HG03378 (cell line): Measurements from ENCODE around the gene RNMT.
A peak's percentile ranks its signal among the peaks of the same experiment; 100 is the strongest.
"Not testable (repeated sequence)": the region's sequence is repeated elsewhere in the genome, so short reads cannot be mapped to it uniquely, and the experiment has no call there.

ENCODE experiments used
- ATAC-seq: cut with Tn5 transposase; IDR thresholded peaks from one replicate; pipeline ENCODE4 v1.9.1; 2021; ENCODE audit warnings: mild to moderate bottlenecking, moderate library complexity; ENCODE audit not compliant: unreplicated experiment

The RNMT gene

DNA sequence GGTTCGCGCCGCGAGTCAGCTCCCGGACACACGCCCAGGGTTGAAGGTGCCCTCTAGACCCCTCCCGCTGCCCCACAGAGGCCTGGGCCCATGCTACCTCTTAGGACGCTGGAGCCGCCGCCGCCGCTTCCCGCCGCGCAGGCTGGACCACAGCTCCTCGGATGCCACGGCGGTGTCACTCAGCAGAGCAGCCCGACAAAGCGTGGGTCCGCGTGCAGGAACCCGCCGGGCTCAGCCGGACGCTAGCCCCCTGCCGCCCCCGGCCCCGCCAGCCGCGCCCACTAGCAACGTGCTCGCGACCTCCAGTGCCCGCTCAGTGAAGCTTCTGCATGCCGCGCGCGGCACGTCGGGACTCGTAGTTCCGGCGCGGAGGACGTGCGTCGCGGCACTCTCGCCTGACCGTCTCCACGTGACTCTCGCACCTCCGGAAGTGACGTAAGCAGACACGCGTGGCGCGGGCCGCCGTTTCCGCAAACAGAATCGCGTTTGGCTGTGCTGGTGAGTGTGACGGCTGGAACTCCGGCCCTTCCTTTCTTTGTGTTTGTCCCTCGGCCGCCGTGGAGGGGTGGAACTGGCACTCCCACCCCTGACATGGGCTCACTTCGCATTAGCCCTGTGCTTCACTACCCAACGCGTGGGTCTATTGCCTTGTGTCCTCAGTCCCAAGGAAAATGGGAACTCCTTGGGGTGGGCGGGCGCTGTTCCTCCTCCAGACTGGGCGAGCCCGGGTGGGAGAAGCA is at the start of gene RNMT, which contains the start of gene FAM210A:
Gene RNMT, plus strand, starts transcription at position 442 of the 740 bp plus-strand sequence. CDS start 4,845 bp downstream, outside the sequence.
Gene FAM210A, minus strand, starts transcription at position 327 of the 740 bp plus-strand sequence. CDS start 44,481 bp downstream, outside the sequence.
- ATAC-seq, result peak; percentile 85

DNA sequence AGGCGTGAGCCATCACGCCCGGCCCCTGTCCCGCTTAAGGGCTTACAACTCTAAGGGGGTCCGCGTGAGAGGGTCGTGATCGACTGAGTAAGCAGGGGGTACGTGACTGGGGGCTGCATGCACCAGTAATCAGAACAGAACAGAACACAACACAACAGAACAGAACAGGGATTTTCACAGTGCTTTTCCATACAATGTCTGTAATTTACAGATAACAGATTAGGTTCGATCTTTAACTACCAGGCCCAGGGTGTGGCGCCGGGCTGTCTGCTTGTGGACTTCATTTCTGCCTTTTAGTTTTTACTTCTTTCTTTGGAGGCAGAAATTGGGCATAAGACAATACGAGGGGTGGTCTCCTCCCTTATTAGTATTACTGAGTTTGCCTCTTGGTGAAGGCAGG is 49.1 kb upstream of the RNMT start:
- ATAC-seq, result not testable (repeated sequence)

DNA sequence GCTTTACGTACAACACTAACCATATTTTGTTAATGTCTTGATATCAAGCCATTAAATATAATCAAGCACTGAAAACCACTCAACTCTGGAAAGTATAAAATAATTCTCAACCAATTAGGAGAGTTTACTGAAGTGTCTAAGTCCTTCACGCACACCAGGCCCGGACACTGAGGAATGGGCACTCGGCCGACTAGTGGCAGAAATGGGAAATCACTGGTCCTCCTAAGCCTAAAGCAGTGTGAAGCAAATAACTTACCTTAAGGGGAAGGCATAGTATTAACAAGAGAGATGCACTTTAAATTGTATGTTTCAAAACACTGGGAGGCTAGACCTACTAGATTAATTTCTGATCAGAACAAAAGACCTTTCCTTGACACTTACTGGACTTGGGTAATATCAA is 45.9 kb upstream of the RNMT start:
- no peak for ATAC-seq

DNA sequence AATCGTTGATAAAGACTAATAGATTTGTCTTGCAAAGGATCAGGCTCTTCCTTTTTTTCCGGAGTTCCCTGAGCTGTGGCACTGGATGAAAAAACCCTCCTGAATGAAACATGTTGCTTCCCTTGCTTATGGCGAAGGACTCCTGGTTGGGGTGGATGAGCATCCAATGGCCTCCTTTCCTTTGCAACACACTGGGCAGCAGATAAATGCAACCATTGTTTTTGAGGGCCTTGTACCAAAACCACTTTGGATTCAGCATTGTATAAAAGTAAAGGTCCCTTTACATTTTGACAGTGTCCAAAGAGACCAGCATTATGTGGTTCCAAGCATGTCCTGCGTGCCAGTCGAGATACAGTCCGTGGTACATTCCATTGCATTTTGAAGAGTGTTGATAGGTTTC is 44.8 kb upstream of the RNMT start:
- no peak for ATAC-seq

DNA sequence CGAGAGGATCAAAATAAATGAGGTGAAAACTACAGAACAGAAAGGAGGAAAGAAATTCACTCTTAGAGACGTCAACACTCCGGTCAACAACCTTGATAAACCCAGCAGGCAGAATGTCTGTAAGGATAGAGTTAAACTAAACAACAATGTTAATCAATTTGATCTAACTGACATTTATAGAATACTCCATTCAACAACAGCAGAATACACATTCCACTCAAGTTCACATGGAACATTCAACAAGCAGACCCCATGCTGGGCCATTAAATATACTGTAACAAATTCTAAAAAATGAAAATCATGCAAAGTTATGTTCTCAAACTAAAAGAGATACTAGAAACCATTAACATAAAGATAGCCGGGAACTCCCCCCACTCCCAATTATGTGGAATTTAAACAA is 41.9 kb upstream of the RNMT start:
- no peak for ATAC-seq

DNA sequence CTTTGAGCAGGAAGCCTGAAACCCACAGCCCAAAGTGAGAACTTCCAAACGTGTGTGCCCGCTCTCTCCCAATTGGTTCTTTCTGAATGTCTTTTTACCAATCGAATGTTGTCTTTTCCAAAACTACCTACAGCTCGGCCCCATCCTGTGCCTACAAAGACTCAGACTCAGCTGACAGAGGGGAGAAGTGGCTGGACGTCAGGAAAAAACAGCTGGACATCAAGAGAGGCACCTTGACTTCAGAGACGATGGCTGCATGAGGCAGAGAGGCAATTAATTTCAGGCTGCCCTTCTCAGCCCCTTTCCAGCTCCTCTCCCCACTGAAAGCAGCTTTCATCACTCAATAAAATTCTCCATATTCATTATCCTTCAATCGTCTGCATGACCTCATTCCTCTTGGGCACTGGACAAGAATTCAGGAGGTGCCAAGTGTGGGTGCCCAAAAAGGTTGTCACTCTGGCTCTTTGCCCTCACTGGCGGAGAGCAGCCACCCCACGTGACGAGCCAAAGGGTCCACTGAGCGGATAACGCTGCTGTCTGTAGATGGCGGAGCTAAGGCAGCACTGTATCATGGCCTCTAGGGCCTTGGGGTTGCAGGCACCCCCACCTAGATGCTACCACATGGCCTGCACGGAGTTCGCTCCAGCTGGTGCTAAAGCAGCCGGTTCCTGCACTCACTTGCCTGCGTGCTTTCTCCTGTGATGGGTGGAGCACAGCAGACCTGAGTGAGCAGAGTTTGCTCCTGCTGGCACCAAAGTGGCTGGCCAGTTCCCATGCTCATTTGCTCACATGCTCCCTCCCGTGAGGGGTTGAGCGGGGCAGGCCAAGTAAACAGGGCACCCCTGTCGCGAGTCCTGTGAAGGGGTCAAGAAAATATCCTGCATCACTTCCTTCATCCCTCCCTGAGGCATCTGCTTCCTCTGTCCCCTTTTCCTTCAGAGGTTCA is 38.0 kb upstream of the RNMT start:
- no peak for ATAC-seq

DNA sequence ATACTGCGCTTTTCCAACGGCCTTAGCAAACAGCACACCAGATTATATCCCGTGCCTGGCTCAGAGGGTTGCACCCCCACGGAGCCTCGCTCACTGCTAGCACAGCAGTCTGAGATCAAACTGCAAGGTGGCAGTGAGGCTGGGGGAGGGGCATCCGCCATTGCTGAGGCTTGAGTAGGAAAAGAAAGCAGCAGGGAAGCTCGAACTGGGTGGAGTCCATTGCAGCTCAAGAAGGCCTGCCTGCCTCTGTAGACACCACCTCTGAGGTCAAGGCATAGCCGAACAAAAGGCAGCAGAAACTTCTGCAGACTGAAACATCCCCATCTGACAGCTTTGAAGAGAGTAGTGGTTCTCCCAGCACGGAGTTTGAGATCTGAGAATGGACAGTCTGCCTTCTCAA is 36.4 kb upstream of the RNMT start:
- ATAC-seq, result not testable (repeated sequence)

DNA sequence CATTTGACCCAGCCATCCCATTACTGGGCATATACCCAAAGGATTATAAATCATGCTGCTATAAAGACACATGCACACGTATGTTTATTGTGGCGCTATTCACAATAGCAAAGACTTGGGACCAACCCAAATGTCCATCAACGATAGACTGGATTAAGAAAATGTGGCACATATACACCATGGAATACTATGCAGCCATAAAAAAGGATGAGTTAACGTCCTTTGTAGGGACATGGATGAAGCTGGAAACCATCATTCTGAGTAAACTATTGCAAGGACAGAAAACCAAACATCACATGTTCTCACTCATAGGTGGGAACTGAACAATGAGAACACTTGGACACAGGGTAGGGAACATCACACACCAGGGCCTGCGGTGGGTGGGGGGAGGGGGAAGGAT is 31.1 kb upstream of the RNMT start:
- ATAC-seq, result not testable (repeated sequence)

DNA sequence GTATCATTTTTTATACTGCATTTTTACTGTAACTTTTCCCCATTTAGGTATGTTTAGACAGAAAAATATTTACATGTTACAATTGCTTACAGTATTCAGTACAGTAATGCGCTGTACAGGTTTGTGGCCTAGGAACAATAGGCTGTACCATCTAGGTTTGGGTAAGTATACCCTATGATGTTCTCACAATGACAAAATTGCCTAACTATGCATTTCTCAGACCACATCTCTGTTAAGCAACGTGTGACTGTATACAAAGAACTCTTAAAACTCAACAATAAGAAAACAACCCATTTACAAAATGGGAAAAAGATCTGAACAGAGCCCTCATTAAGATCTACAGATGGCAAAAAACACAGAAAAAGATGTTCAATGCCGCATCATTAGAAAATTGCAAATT is 29.5 kb upstream of the RNMT start:
- ATAC-seq, result no peak

DNA sequence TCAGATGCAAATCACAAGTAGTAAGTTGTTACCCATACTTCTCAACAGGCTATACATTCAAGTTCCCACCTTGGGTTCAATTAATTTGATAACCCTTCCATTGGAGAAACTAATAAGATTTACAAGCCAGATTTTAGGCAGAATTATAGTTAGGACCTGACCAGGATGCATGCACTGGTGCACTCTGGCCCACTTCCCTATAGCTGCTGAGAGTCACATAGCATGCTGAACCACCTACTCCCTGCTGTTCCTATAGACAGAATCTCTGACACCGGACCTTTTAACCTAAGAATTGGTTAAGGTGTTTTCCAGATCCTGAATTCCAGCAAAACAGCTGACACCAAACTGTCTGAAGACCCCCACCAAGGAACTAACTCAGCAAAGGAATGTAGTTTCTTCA is 26.3 kb upstream of the RNMT start:
- ATAC-seq, result no peak

DNA sequence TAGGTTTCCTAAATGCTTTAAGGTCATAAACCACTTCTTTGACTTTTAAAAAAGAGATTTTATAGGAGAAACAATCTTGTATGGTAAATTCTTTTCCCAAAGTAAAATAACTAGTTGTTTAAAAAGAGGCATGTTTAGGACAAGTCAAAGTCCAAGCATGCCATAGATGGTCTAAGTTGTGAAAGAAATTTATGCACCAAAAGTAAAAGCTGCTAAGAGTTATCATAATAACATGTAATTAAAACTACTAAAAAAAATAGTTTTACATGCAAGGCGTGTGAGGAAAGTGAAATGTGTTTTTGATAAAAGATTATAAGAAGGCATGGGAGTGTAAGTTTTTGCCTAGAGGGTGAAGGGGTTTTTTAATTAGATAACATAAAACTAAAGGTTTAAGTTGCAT is 22.6 kb upstream of the RNMT start:
- no peak for ATAC-seq

DNA sequence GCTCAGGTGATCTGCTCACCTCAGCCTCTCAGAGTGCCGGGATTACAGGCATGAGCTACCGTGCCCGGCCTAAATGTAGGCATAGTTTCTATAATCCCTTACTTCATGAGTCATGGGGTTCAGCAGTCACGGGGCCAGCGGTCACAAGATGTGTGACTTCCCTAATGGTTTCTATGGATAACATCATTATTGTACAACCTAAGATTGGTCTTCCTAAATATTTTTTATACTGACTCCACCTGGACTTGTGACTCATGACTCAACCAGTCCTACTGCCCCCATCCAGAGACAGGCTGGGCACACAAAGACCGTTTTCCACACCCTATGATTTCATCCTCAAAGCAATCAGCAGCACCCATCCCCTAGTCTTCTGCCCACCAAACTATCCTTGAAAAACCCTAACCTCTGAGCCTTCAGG is 16.1 kb upstream of the RNMT start:
- no peak for ATAC-seq

DNA sequence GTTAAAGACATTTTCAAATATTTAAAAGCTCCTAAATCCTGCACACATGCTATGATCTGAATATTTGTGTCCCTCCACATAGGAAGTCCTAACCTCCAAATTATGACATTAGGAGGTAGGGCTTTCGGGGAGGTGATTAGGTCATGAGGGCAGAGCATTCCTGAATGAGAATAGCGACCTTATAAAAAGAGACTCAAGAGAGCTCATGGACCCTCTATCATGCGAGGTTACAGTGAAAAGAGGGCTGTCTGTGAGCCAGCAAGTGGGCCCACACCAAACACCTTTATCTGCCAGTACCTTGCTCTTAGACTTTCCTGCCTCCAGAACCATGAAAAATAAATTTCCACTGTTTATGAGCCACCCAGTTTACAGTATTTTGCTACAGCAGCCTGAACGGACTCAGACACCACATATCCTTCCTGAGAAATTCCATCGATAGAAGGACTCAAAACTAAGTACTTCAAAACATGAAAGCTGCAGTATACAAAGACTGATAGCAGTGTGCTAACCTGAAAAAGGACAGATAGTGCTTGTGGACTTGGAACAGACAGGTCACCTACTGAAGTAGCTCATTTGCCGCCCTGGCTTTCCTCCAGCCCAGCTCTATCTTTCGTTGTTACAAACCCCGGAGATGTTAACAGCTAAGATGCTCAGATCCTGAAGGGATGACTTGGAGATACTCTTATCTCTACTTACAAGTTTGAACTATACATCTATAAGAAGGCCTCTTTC is 13.9 kb upstream of the RNMT start:
- ATAC-seq, result no peak

DNA sequence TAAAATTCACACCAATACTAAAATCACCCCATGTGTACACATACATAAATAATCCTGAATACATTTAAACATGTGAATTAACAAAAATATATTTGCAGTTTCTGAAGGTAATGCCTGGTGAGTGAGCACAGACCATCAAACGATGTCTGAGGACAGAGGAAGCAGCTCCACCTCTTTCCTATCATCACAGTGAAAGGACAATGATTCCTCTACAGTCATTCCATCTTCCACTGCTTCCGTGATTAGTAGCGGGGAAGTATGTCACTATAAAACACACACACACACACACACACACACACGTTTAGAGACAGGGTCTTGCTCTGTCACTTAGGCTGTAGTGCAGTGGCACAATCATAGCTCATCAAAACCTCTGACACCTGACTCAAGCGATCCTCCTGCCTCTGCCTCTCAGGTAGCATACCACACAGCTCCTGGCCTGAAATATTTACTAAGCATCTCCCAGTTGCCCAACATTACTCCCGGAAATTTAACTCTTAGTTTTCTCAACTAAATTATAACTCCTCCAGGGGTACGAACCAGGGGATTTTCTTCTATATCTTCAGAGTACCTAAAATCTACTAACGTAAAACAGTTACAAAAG is 12.9 kb upstream of the RNMT start:
- no peak for ATAC-seq

DNA sequence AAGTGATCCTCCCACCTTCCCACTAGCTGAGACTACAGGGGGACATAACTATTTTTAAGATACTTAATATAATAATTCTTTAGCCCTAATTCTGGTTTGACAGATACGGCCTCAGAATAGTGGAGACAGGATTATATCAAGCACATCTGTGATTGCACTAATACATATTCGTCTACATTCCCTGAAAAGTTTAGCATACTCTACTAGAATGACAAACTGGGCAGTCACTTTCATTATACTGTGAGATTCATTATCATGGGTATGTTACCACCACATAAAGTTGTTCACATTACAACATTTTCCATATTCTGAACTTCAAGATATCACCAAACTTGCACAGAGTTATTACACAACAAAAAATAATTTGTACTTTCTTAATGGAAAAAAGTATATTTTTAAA is 11.1 kb upstream of the RNMT start:
- ATAC-seq, result no peak

DNA sequence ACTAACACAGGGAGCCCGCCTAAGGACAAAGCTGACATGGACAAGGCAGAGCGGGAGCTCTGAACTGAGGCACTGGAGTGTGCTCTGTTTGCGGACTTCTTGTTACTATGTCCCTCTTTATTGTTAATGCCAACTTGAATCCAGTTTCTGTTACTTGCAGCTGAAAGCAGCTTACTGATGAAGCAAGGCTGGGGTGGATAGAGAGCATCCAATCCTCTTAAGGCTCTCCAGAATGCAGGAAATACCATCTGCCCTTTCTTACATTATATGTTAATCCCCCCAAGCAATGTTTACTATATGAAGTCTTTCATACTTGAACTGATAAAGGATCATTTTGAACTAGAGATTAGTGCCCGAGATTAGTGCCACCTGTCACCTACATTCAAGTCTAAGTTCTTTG is 9.6 kb upstream of the RNMT start:
- no peak for ATAC-seq

DNA sequence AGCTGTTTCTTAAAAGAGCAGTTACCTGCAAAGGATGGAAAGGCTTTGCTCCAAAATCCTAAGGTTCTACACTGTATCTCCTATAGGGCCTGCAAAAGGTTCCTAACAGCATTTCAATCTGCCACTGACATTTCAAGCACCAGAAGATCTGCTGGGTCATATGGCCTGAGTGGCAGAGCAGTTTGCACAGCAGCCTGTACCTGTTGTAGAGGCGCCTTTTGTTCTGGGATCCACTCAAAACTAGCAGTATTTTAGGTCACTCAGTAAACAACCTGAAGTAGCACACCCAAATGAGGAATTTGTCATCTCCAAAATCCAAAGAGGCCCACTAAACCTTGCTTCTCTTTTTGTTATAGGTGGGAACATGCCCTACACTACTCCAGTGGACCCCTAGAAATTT is 6.3 kb upstream of the RNMT start:
- no peak for ATAC-seq

DNA sequence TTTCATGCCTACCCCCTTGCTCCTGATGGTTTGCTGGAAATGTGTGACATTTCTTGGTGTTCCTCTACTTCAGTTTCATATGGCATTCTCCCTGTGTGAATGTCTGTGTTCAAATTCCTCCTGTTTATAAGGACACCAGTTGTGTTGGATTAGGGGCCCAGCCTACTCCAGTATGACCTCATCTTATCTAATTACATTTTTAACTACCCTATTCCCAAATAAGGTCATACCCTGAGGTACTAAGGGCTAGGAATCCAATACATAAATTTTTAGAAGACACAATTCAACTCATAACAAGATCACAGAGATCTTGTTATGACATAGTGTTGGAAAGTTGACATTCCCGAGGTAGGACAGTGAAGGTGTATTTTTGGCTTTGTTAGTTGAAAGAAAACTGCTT is 5.6 kb upstream of the RNMT start:
- ATAC-seq, result no peak

DNA sequence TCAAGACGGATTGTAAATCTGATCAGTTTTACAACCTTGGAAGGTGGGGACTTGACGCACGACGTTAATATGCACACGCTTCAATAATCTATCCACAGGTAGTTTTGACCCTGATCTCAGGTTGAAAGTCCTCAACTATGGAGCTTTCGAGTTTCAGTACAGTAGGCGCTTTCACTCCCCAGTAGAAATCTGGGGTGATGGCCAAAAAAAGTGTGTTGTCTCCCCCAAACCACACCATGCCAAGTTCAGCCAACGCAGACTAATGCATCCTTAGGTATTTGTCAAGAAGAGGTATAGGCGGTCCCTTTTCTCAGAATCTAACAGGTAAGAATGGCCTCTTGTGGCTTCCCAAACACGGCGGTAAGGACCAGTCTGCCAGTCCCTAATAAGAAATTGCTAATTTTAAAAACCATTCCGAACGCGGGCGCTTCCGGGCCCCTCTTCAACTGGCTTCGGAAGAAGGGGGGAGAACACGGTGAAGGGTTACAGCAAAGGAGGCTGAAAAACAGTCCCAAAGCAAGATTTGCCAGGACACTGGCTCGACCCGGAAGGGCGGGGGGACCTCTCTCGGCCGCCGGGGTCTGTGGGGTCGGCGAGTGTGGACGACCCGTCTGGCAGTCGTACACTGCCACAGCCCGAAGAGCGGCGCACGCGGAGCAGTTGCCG is 774 bp upstream of the RNMT start:
- ATAC-seq, result peak; percentile 3

DNA sequence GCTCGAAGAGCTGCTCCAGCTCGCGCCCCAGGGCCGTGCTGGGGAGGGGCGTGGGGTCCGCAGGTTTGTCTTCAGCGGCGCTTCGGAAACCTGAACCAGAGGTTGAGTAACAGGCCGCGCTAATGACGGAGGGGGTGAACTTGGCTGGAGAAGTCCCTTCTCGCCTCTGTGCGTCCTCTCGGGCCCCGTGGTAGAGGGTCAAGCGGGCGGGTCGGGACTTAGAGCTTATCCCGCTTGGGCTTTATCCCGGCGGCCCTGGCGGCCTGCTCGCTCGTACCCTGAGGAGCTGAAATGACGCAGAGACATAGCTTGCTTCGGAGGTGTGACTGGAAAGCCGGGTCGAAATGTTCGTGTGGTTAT is 479 bp downstream of the RNMT start:
- peak; percentile 11 for ATAC-seq
